HepG2 (cell line): ENCODE data around the gene BMPER. TPM values are rescaled to one million over a fixed set of nuclear protein-coding genes. Genes with fewer than 3 reads are reported as not detected.

Source experiments
- ATAC-seq: fragments of 200-7000 bp; cut with Tn5 transposase; 3 replicates; pipeline ENCODE4 v1.9.1; 2020; ENCODE audit warnings: mild to moderate bottlenecking, moderate library complexity
- BruUV-seq: library from RNA; stranded (reverse); fragments of 400-500 nt; replicated peaks from 2 replicates; lab custom pipeline; 2021; lab: Mats Ljungman, UMichigan
- CTCF ChIA-PET: fragments of 300-600 bp; formaldehyde crosslinking; extraction: SDS; loops from one replicate; lab custom pipeline; 2021; ENCODE audit warnings: low total read pairs, inconsistent platforms, low intra/inter-chr PET ratio; lab: Yijun Ruan, JAX
- POLR2A ChIA-PET: fragments of 350-600 bp; sonication (Branson Sonifier 250); formaldehyde crosslinking; loops from one replicate; lab custom pipeline; 2020; ENCODE audit warnings: antibody characterized with exemption, inconsistent platforms; lab: Yijun Ruan, JAX
- DNase-seq: peaks from one replicate; pipeline ENCODE4 v3.0.0-alpha.2; 2015; ENCODE audit warnings: low spot score
- FAIRE-seq: peaks from 3 replicates; lab custom pipeline; 2011; peaks lifted over from hg19 to GRCh38; lab: Jason Lieb, UNC
- H2AFZ ChIP-seq: one replicate; pipeline ENCODE4 v1.6.1; 2011; ENCODE audit warnings: low read length, inconsistent platforms
- H3K27ac ChIP-seq: fragments of 300-600 bp; 3 replicates; pipeline ENCODE4 v1.8.0; 2011; ENCODE audit warnings: mixed run types, mild to moderate bottlenecking, mixed read lengths, low read length, inconsistent platforms; ENCODE audit not compliant: insufficient read depth; ENCODE audit errors: extremely low read length
- H3K27me3 ChIP-seq, 2 experiments: fragments of 200-600 bp in 1 of 2; 2 replicates in 1 of 2; 3 replicates in 1 of 2; pipeline versions ENCODE4 v1.6.0 to v1.8.0; 2011; ENCODE audit warnings: low read length in 2 of 2, mild to moderate bottlenecking in 2 of 2, moderate library complexity in 2 of 2, inconsistent platforms in 1 of 2; ENCODE audit not compliant: insufficient read depth in 2 of 2, control insufficient read depth in 1 of 2
- H3K36me3 ChIP-seq, 2 experiments: fragments of 200-600 bp in 1 of 2; replicated peaks in 1 of 2; 2 replicates in 1 of 2; 3 replicates in 1 of 2; pipeline versions ENCODE4 v1.5.1 to v1.8.0; 2011; ENCODE audit warnings: low read length in 2 of 2, inconsistent platforms in 1 of 2; ENCODE audit not compliant: insufficient read depth in 2 of 2, control insufficient read depth in 1 of 2
- H3K4me1 ChIP-seq: 2 replicates; pipeline ENCODE4 v1.5.1; 2012; ENCODE audit warnings: low read length, inconsistent platforms; ENCODE audit not compliant: insufficient read depth
- H3K4me2 ChIP-seq: 2 replicates; pipeline ENCODE4 v1.6.0; 2011; ENCODE audit warnings: low read depth, low read length, inconsistent platforms
- H3K4me3 ChIP-seq, 3 experiments: fragments of 200-600 bp in 1 of 3; sonication (generic), shearing (Covaris generic) in 1 of 3; replicated peaks in 1 of 3; 2 replicates each; pipeline ENCODE4 v1.5.1; 2011 to 2016; ENCODE audit warnings: low read length in 3 of 3, inconsistent platforms in 2 of 3, low read depth in 2 of 3, mild to moderate bottlenecking in 2 of 3, control low read depth in 1 of 3, mixed read lengths in 1 of 3; ENCODE audit not compliant: insufficient read depth in 1 of 3
- H3K79me2 ChIP-seq: one replicate; pipeline ENCODE4 v1.6.1; 2011; ENCODE audit warnings: low read length, inconsistent platforms; ENCODE audit not compliant: insufficient read depth
- H3K9ac ChIP-seq: 2 replicates; pipeline ENCODE4 v1.6.0; 2011; ENCODE audit warnings: mild to moderate bottlenecking, low read depth, low read length, inconsistent platforms; ENCODE audit not compliant: insufficient read depth
- H3K9me3 ChIP-seq: 2 replicates; pipeline ENCODE4 v1.5.1; 2012; ENCODE audit warnings: mild to moderate bottlenecking, low read length
- H4K20me1 ChIP-seq: 2 replicates; pipeline ENCODE4 v1.6.0; 2011; ENCODE audit warnings: inconsistent platforms, mild to moderate bottlenecking, low read length, moderate library complexity; ENCODE audit not compliant: insufficient read depth
- CEBPG ChIP-seq: IDR thresholded peaks from 2 replicates; pipeline ENCODE4 v1.6.1; 2016
- DMAP1 ChIP-seq: IDR thresholded peaks from 2 replicates; pipeline ENCODE4 v1.6.1; 2016
- ETV5 ChIP-seq: IDR thresholded peaks from 2 replicates; pipeline ENCODE4 v1.6.1; 2018; ENCODE audit warnings: missing biosample characterization, missing genetic modification reagents, inconsistent platforms, borderline replicate concordance
- FOXJ3 ChIP-seq: sonication (generic); formaldehyde crosslinking; IDR thresholded peaks from 2 replicates; pipeline ENCODE4 v1.4.0; 2020; ENCODE audit warnings: missing genetic modification reagents, mild to moderate bottlenecking, borderline replicate concordance
- MED1 ChIP-seq: sonication (generic); formaldehyde crosslinking; IDR thresholded peaks from 2 replicates; pipeline ENCODE4 v1.4.0; 2020; ENCODE audit warnings: missing genetic modification reagents
- NCOR1 ChIP-seq: fragments of 200-600 bp; sonication (generic); IDR thresholded peaks from 2 replicates; pipeline ENCODE4 v1.7.0; 2017; ENCODE audit warnings: antibody characterized with exemption, low read length, borderline replicate concordance
- NKX3-1 ChIP-seq: sonication (generic); formaldehyde crosslinking; IDR thresholded peaks from 2 replicates; pipeline ENCODE4 v1.5.0; 2020; ENCODE audit warnings: missing genetic modification reagents
- NRL ChIP-seq: sonication (generic); formaldehyde crosslinking; IDR thresholded peaks from 2 replicates; pipeline ENCODE4 v1.5.0; 2020; ENCODE audit warnings: missing genetic modification reagents, mild to moderate bottlenecking, moderate library complexity, borderline replicate concordance
- RCOR2 ChIP-seq: IDR thresholded peaks from 2 replicates; pipeline ENCODE4 v1.6.1; 2016; ENCODE audit warnings: missing biosample characterization, missing genetic modification reagents
- RFX3 ChIP-seq: IDR thresholded peaks from 2 replicates; pipeline ENCODE4 v1.6.1; 2016; ENCODE audit warnings: missing biosample characterization, missing genetic modification reagents
- RXRB ChIP-seq: IDR thresholded peaks from 2 replicates; pipeline ENCODE4 v1.6.1; 2016; ENCODE audit warnings: borderline replicate concordance, missing genetic modification reagents, missing compliant biosample characterization
- TCF12 ChIP-seq, 2 experiments: fragments of 450-650 bp in 1 of 2; sonication (generic) in 1 of 2; formaldehyde crosslinking in 1 of 2; IDR thresholded peaks; 2 replicates each; pipeline versions ENCODE4 v1.6.1 to v1.8.0; 2017 to 2022; ENCODE audit warnings: antibody characterized with exemption in 1 of 2, mild to moderate bottlenecking in 1 of 2, missing genetic modification reagents in 1 of 2, moderate library complexity in 1 of 2
- TMF1 ChIP-seq: sonication (generic); formaldehyde crosslinking; IDR thresholded peaks from 2 replicates; pipeline ENCODE4 v1.8.1; 2022; ENCODE audit warnings: low read depth, missing genetic modification reagents
- ZNF207 ChIP-seq: fragments of 450-650 bp; IDR thresholded peaks from 2 replicates; pipeline ENCODE4 v1.6.1; 2016; ENCODE audit warnings: antibody characterized with exemption, borderline replicate concordance
- ZNF33B ChIP-seq: sonication (generic); formaldehyde crosslinking; IDR thresholded peaks from 2 replicates; pipeline ENCODE4 v1.5.1; 2020; ENCODE audit warnings: mild to moderate bottlenecking, missing genetic modification reagents
- ZNF746 ChIP-seq: sonication (generic); formaldehyde crosslinking; IDR thresholded peaks from 2 replicates; pipeline ENCODE4 v1.8.0; 2022; ENCODE audit warnings: mild to moderate bottlenecking, missing genetic modification reagents
- ZNF839 ChIP-seq: sonication (generic); formaldehyde crosslinking; IDR thresholded peaks from 2 replicates; pipeline ENCODE4 v1.4.0; 2020; ENCODE audit warnings: missing genetic modification reagents, mild to moderate bottlenecking, borderline replicate concordance
- ZSCAN29 ChIP-seq: sonication (generic); formaldehyde crosslinking; conservative IDR thresholded peaks from 2 replicates; pipeline ENCODE4 v1.4.0; 2020; ENCODE audit warnings: mild to moderate bottlenecking, missing genetic modification reagents
- ZSCAN31 ChIP-seq: sonication (generic); formaldehyde crosslinking; IDR thresholded peaks from 2 replicates; pipeline ENCODE4 v1.5.0; 2020; ENCODE audit warnings: low read depth, mild to moderate bottlenecking, missing genetic modification reagents
- WGBS: methylation state at CpG from one replicate; pipeline ENCODE4 v1.1.6; 2017; ENCODE audit warnings: low lambda C conversion rate; 5-methylcytosine and 5-hydroxymethylcytosine counted together
- in situ Hi-C: cut with HindIII; loops from 2 replicates; pipeline ENCODE4 v1.10.0; 2017; ENCODE audit warnings: low pct_unique_long_range_greater_than_20kb; ENCODE audit not compliant: extremely low pct_ligation_motif_present
- intact Hi-C: fragments of 100-400 bp; cut with micrococcal nuclease; formaldehyde crosslinking; loops from one replicate; pipeline ENCODE4 v1.10.0; 2022; ENCODE audit not compliant: unreplicated experiment
- polyA plus RNA-seq, 8 experiments: library from polyadenylated mRNA; depleted of rRNA in 3 of 8; stranded (reverse) in 7 of 8; unstranded in 1 of 8; fragments of >200 nt; fragmentation: Illumina TruSeq in 4 of 8; extraction: Trizol in 4 of 8; gene quantifications; 2 replicates each; pipeline versions ENCODE4 v1.2.1 to v1.2.3, GENCODE V29; 2011 to 2016; ENCODE audit warnings: low read depth in 4 of 8, missing spikeins in 1 of 8, mixed read lengths in 1 of 8; ENCODE audit not compliant: insufficient read depth in 1 of 8
- total RNA-seq, 5 experiments: library from RNA; depleted of rRNA; stranded (reverse); fragments of >200 nt; fragmentation: Illumina TruSeq; extraction: Trizol; gene quantifications; 2 replicates each; pipeline ENCODE4 v1.2.3, GENCODE V29; 2016; ENCODE audit warnings: low read depth in 1 of 5
- TF ChIP-seq, protein P1 (sequence below): sonication (generic); formaldehyde crosslinking; IDR thresholded peaks from 2 replicates; pipeline ENCODE4 v1.4.0; 2020; ENCODE audit warnings: missing genetic modification reagents, mild to moderate bottlenecking, borderline replicate concordance
- TF ChIP-seq, protein P2 (sequence below): sonication (generic); formaldehyde crosslinking; IDR thresholded peaks from 2 replicates; pipeline ENCODE4 v1.5.1; 2020; ENCODE audit warnings: missing genetic modification reagents, mild to moderate bottlenecking, borderline replicate concordance

Gene BMPER
- total and polyA plus RNA-seq, 2 of the 13 experiments (the other 11 are each of a cell fraction or from before 2014, with no cell fraction given), result not detected

DNA sequence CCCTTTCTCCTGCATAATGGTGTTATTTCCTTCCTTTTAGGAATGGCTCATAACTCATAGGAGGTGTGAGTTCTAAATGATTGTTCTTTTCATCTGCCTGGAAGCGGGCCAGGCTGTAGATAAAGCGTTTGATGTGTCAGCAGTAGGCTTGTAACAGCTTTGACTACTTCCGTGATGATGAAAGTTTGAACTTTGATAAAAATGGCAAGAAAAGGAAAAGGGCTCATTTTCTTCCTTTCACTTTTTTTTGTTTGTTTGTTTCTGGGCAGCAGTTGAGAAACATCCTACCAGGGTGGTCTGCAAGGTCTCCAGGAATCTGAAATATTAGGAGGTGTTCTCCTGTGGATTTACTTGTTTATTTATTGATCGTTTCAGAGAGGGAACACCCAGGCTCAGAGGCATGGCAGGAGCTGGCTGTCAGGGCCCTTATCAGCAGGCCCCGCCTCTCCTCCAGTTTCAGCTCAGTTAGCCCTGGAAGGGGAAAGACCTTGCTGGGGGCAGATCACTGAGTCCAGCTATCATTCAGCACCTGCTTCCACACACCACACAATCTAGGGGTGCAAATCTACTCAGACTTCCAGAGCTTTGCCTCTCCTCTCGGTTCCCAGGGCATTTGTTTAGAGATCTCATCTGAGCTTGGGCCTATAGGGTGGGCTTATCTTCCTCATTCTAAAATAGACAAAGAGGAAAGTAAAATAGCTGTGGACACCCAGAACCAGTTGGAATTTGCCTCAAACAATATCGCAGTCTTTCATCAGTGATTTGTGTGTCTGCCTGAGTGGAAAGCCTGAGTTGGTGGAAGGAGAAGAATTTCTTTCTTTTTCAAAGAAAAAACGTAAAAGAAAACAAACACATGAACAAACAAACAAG is 130.9 kb downstream of the BMPER start:
- H3K9ac ChIP-seq, result peak overlapping the region; percentile 39
- H3K9me3 ChIP-seq, result no peaks in the 10 kb centered on the region
- ChIA-PET CTCF (no interaction called here), POLR2A (interaction anchor here (0.9 kb wide), 1 partner anchor 22 kb away, joined by 3 read pairs; no protein-coding TSS in a partner anchor)
- no TSS peak for BruUV-seq
- FAIRE-seq (peak; percentile 71), DNase-seq (peak; percentile 84), ATAC-seq (peak; percentile 99)
- WGBS, result 5% methylated on average over 8 of the region's 8 CpGs
- peak overlapping the region; percentile 69 for H3K4me2 ChIP-seq
- H3K4me1 ChIP-seq, result peaks cover 27% of the 10 kb centered on the region
- H3K36me3 ChIP-seq, result no peaks in the 10 kb centered on the region
- H4K20me1 ChIP-seq, result no peaks in the 10 kb centered on the region
- no peaks in the 10 kb centered on the region for H3K79me2 ChIP-seq
- H2AFZ ChIP-seq, result peak overlapping the region; percentile 68
- peak overlapping the region; percentile 77 for H3K27ac ChIP-seq
- peak overlapping the region; percentile 35 to 49 (median 42) for H3K4me3 ChIP-seq
- intact Hi-C loops, result no loop called here
- no peaks in the 10 kb centered on the region for H3K27me3 ChIP-seq
- in situ Hi-C loops, result no loop called here
- peak; percentile 47 for TF ChIP-seq RXRB
- TF ChIP-seq ZNF839 (CRISPR knock-in tag), result no peak
- no peak for TF ChIP-seq ZSCAN31 (CRISPR knock-in tag)
- TF ChIP-seq, protein P1, sequence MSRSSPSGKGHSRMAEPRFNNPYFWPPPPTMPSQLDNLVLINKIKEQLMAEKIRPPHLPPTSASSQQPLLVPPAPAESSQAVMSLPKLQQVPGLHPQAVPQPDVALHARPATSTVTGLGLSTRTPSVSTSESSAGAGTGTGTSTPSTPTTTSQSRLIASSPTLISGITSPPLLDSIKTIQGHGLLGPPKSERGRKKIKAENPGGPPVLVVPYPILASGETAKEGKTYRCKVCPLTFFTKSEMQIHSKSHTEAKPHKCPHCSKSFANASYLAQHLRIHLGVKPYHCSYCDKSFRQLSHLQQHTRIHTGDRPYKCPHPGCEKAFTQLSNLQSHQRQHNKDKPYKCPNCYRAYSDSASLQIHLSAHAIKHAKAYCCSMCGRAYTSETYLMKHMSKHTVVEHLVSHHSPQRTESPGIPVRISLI, result peak; percentile 60; the same call in 1 of the 2 replicates
- 0 out of 2 replicates have a peak, but pooled peaks have one; percentile 15 for TF ChIP-seq DMAP1
- TF ChIP-seq MED1, result peak; percentile 57
- no peak for TF ChIP-seq ZSCAN29 (CRISPR knock-in tag)
- TF ChIP-seq RFX3 (CRISPR knock-in tag), result no peak
- TF ChIP-seq CEBPG (CRISPR knock-in tag), result peak; percentile 73
- no peak for TF ChIP-seq TCF12 (IDR thresholded peaks at IDR 0.05)
- TF ChIP-seq TCF12 (CRISPR knock-in tag; IDR thresholded peaks at IDR 0.05), result no peak
- TF ChIP-seq NCOR1, result peak; percentile 86; the same call in 1 of the 2 replicates
- TF ChIP-seq ZNF207, result no peak
- no peak for TF ChIP-seq TMF1
- peak; percentile 60; the same call in 1 of the 2 replicates for TF ChIP-seq ZNF746 (CRISPR knock-in tag)
- no peak for TF ChIP-seq ZNF33B (CRISPR knock-in tag)
- TF ChIP-seq FOXJ3 (CRISPR knock-in tag), result peak; percentile 85; the same call in 1 of the 2 replicates
- peak; percentile 82; the same call in 1 of the 2 replicates for TF ChIP-seq ETV5 (CRISPR knock-in tag)
- TF ChIP-seq, protein P2, sequence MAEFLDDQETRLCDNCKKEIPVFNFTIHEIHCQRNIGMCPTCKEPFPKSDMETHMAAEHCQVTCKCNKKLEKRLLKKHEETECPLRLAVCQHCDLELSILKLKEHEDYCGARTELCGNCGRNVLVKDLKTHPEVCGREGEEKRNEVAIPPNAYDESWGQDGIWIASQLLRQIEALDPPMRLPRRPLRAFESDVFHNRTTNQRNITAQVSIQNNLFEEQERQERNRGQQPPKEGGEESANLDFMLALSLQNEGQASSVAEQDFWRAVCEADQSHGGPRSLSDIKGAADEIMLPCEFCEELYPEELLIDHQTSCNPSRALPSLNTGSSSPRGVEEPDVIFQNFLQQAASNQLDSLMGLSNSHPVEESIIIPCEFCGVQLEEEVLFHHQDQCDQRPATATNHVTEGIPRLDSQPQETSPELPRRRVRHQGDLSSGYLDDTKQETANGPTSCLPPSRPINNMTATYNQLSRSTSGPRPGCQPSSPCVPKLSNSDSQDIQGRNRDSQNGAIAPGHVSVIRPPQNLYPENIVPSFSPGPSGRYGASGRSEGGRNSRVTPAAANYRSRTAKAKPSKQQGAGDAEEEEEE (CRISPR knock-in tag), result no peak
- no peak for TF ChIP-seq NRL (CRISPR knock-in tag)
- no peak for TF ChIP-seq RCOR2
- TF ChIP-seq NKX3-1 (CRISPR knock-in tag), result no peak; the same call in 1 of the 2 replicates
